CD4-positive, alpha-beta memory T cell (primary cell): Measurements from ENCODE around the gene TRAF7. TPM values are rescaled to one million over a fixed set of nuclear protein-coding genes. Genes with fewer than 3 reads are reported as not detected.

Experiments
- CTCF ChIA-PET: fragments of 350-600 bp; sonication (Branson Sonifier 250); formaldehyde crosslinking; loops from one replicate; lab custom pipeline; 2021; ENCODE audit warnings: inconsistent platforms; ENCODE audit not compliant: partially characterized antibody; lab: Charles Lee
- POLR2A ChIA-PET: fragments of 350-600 bp; sonication (Branson Sonifier 250); formaldehyde crosslinking; loops from one replicate; lab custom pipeline; 2021; ENCODE audit not compliant: partially characterized antibody; lab: Charles Lee
- DNase-seq, 5 donors: peaks; one replicate each; pipeline versions ENCODE4 v3.0.0 to v3.0.0-alpha.2; 2020 to 2022; ENCODE audit warnings: mixed read lengths in 1 of 5
- H3K27ac ChIP-seq: one replicate; pipeline ENCODE4 v1.7.0; 2013; ENCODE audit warnings: low read depth, low read length
- H3K27me3 ChIP-seq: 2 replicates; pipeline ENCODE4 v1.7.0; 2013; ENCODE audit warnings: mild to moderate bottlenecking, low read length, moderate library complexity; ENCODE audit not compliant: insufficient read depth
- H3K36me3 ChIP-seq: 2 replicates; pipeline ENCODE4 v1.7.0; 2013; ENCODE audit warnings: mild to moderate bottlenecking, low read length, moderate library complexity; ENCODE audit not compliant: insufficient read depth
- H3K4me1 ChIP-seq: 2 replicates; pipeline ENCODE4 v1.7.0; 2013; ENCODE audit warnings: mild to moderate bottlenecking, low read length, moderate library complexity; ENCODE audit not compliant: insufficient read depth
- H3K4me3 ChIP-seq, 2 donors: one replicate each; pipeline ENCODE4 v1.7.0; 2013; ENCODE audit warnings: low read length in 2 of 2, mild to moderate bottlenecking in 1 of 2
- H3K9me3 ChIP-seq, 2 donors: one replicate each; pipeline ENCODE4 v1.7.0; 2013; ENCODE audit warnings: low read length in 2 of 2, control low read depth in 1 of 2; ENCODE audit not compliant: control insufficient read depth in 1 of 2
- H3K27ac Mint-ChIP-seq, 7 donors: one replicate each; pipeline ENCODE4 v1.8.0; 2020 to 2021; ENCODE audit warnings: mixed read lengths in 7 of 7, mild to moderate bottlenecking in 6 of 7, inconsistent platforms in 3 of 7, moderate library complexity in 3 of 7
- H3K27me3 Mint-ChIP-seq, 2 donors: one replicate each; pipeline ENCODE4 v1.8.0; 2020 to 2021; ENCODE audit warnings: mixed read lengths in 2 of 2
- H3K36me3 Mint-ChIP-seq, 2 donors: one replicate each; pipeline ENCODE4 v1.8.0; 2020 to 2021; ENCODE audit warnings: mixed read lengths in 2 of 2, inconsistent platforms in 1 of 2, mild to moderate bottlenecking in 1 of 2
- H3K4me1 Mint-ChIP-seq, 4 donors: one replicate each; pipeline ENCODE4 v1.8.0; 2020 to 2021; ENCODE audit warnings: mixed read lengths in 4 of 4, mild to moderate bottlenecking in 1 of 4
- H3K4me3 Mint-ChIP-seq, 8 donors: one replicate each; pipeline ENCODE4 v1.8.0; 2020 to 2021; ENCODE audit warnings: mixed read lengths in 8 of 8, mild to moderate bottlenecking in 7 of 8, moderate library complexity in 6 of 8, inconsistent platforms in 3 of 8
- H3K9me3 Mint-ChIP-seq, 8 donors: one replicate each; pipeline ENCODE4 v1.8.0; 2020 to 2021; ENCODE audit warnings: mixed read lengths in 8 of 8, mild to moderate bottlenecking in 5 of 8, inconsistent platforms in 3 of 8, moderate library complexity in 1 of 8
- intact Hi-C: fragments of 100-400 bp; cut with micrococcal nuclease; formaldehyde crosslinking; loops from one replicate; pipeline ENCODE4 v1.15.1; 2023
- polyA plus RNA-seq, 2 donors: library from polyadenylated mRNA; unstranded; fragments of 300-500 nt; fragmentation: Illumina TruSeq; gene quantifications; one replicate each; pipeline ENCODE4 v1.2.3, GENCODE V29; 2021
- total RNA-seq, 2 experiments: library from RNA; stranded (reverse); gene quantifications; one replicate each; pipeline ENCODE4 v1.2.3, GENCODE V29; 2021

TRAF7 gene
- total and polyA plus RNA-seq, 4 experiments from 2014 or later, result 1.9 to 41.9 (median 24.9) TPM

DNA sequence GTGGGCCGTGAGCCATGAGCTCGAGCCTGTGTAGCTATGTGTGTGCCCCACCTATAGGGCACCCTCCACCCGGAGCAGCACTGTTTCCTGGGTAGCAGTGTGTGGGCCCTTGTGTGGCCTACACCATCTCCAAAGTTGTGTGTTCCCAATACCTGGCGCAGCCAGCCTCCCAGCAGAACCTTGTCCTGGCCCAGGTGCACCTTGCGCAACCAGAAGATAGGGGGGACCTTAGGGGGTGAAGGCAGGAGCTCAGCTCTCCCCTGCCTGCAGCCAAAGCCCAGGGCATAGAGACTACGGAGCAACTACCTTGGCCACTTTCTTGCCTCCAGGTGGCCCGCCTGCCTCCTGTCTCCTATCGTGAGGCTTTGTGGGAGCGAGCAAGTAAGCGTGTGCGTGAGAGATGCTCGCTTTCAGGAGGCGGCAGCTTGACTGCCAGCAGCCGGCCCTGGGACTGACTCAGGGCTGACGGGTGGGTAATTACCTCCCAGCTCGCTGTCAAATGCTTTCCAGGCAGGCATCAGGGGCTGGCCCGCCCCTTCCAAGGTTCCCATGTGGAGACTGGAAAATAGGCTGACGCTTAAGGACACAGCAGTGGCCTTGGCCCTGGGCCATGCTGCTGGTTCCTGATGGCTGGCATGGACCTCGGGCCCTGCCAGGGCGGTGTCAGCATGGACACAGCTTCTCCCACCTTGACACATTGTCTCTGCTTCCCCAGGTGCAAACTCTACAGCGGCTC lies 19.0 kb downstream of the TRAF7 start:
- Mint-ChIP-seq H3K4me3 (no peak overlapping the region), H3K9me3 (no peaks in the 10 kb centered on the region)
- CTCF ChIA-PET, result no interaction called here

DNA sequence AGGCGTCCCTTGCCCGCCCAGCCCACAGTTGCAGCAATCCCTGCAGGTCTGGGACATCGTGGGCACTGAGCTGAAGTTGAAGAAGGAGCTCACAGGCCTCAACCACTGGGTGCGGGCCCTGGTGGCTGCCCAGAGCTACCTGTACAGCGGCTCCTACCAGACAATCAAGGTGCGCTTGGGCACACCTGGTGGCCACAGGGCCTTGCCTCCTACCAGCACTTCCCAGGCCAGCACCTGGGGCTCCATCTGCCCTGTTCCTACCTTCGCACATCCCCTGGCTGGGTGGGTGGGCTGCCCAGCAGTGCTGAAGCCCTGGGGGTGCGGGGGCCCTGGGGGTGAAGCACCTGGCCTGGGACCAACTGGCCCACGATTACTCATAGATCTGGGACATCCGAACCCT lies 19.9 kb downstream of the TRAF7 start:
- Mint-ChIP-seq H3K9me3 (no peaks in the 10 kb centered on the region), H3K27ac (no peak overlapping the region), H3K4me3 (no peak overlapping the region), H3K4me1 (no peaks in the 10 kb centered on the region), H3K27me3 (no peaks in the 10 kb centered on the region), H3K36me3 (peaks cover 0 to 19% of the 10 kb centered on the region in 2 donors)
- H3K36me3 ChIP-seq, result peaks cover 4% of the 10 kb centered on the region
- no peak overlapping the region for H3K4me3 ChIP-seq
- intact Hi-C loops, result no loop called here
- H3K9me3 ChIP-seq, result no peaks in the 10 kb centered on the region
- POLR2A ChIA-PET, result no interaction called here
- H3K4me1 ChIP-seq, result no peaks in the 10 kb centered on the region
- CTCF ChIA-PET, result interaction anchor here (0.8 kb wide), 1 partner anchor 35 kb away, joined by 3 read pairs; no protein-coding TSS in a partner anchor
- no peak for DNase-seq
- H3K27me3 ChIP-seq, result no peaks in the 10 kb centered on the region
- H3K27ac ChIP-seq, result no peak overlapping the region

More for the DNA sequence above, 19.0 kb downstream of the TRAF7 start:
- H3K36me3 ChIP-seq, result peaks cover 4% of the 10 kb centered on the region
- H3K9me3 ChIP-seq, result no peaks in the 10 kb centered on the region
- Mint-ChIP-seq H3K27ac (no peak overlapping the region), H3K27me3 (no peaks in the 10 kb centered on the region), H3K36me3 (peaks cover 0 to 19% of the 10 kb centered on the region in 2 donors), H3K4me1 (no peaks in the 10 kb centered on the region)
- no peak for DNase-seq
- POLR2A ChIA-PET, result no interaction called here
- H3K27ac ChIP-seq, result no peak overlapping the region
- no peaks in the 10 kb centered on the region for H3K27me3 ChIP-seq
- H3K4me1 ChIP-seq, result no peaks in the 10 kb centered on the region
- intact Hi-C loops, result no loop called here
- no peak overlapping the region for H3K4me3 ChIP-seq

DNA sequence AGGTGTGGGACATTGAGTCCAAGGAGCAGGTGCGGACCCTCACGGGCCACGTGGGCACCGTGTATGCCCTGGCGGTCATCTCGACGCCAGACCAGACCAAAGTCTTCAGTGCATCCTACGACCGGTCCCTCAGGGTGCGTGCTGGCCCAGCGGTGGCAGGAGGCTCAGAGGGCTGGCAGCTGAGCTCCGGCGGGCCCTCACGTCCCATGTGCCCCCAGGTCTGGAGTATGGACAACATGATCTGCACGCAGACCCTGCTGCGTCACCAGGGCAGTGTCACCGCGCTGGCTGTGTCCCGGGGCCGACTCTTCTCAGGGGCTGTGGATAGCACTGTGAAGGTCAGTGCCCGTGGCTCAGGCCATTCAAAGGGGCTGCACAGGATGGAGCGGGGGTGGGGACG lies 20.5 kb downstream of the TRAF7 start:
- POLR2A ChIA-PET, result no interaction called here

DNA sequence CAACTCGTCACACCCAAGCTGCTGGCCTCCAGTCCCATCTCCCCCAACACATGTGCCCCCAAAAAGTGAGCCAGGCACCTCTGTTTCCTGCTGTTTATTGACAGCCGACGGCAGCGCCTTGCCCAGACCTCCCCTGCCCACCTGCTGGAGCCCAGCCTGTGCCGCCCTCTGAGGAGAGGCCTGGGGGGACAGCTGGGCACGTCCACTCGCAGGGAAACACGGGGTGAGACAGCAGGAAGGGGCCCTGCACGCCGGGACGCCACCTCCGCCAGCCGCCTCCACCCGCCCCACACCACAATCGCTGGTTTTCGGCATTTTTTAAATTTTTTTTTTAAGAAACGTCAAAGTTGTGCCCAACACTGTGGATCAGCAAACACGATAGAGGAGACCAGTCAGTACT lies 21.5 kb downstream of the TRAF7 start:
- Mint-ChIP-seq H3K4me3 (no peak overlapping the region), H3K27ac (no peak overlapping the region), H3K36me3 (peaks cover 0 to 16% of the 10 kb centered on the region in 2 donors), H3K9me3 (no peaks in the 10 kb centered on the region), H3K27me3 (no peaks in the 10 kb centered on the region), H3K4me1 (peaks cover 0 to 4% (median under 1%) of the 10 kb centered on the region in 4 donors)
- Histone ChIP-seq H3K4me3 (no peak overlapping the region), H3K4me1 (no peaks in the 10 kb centered on the region), H3K27me3 (no peaks in the 10 kb centered on the region), H3K36me3 (peaks cover 4% of the 10 kb centered on the region), H3K9me3 (no peaks in the 10 kb centered on the region), H3K27ac (no peak overlapping the region)
- POLR2A ChIA-PET, result interaction anchor here (1.4 kb wide), 1 partner anchor 22 kb away, joined by 3 read pairs; the partner anchor contains the start of gene TRAF7
- no peak for DNase-seq
- CTCF ChIA-PET, result no interaction called here
- intact Hi-C loops, result no loop called here

More for the DNA sequence above, 20.5 kb downstream of the TRAF7 start:
- no peak for DNase-seq
- Mint-ChIP-seq H3K4me3 (no peak overlapping the region), H3K4me1 (no peaks in the 10 kb centered on the region), H3K36me3 (peaks cover 0 to 19% of the 10 kb centered on the region in 2 donors), H3K9me3 (no peaks in the 10 kb centered on the region), H3K27ac (no peak overlapping the region), H3K27me3 (no peaks in the 10 kb centered on the region)
- Histone ChIP-seq H3K4me1 (no peaks in the 10 kb centered on the region), H3K4me3 (no peak overlapping the region), H3K27me3 (no peaks in the 10 kb centered on the region), H3K36me3 (peaks cover 4% of the 10 kb centered on the region), H3K27ac (no peak overlapping the region), H3K9me3 (no peaks in the 10 kb centered on the region)
- intact Hi-C loops, result no loop called here
- CTCF ChIA-PET, result interaction anchor here (0.6 to 0.8 kb wide), 2 partner anchors 36 to 701 kb away, joined by 3 to 4 read pairs; no protein-coding TSS in a partner anchor

DNA sequence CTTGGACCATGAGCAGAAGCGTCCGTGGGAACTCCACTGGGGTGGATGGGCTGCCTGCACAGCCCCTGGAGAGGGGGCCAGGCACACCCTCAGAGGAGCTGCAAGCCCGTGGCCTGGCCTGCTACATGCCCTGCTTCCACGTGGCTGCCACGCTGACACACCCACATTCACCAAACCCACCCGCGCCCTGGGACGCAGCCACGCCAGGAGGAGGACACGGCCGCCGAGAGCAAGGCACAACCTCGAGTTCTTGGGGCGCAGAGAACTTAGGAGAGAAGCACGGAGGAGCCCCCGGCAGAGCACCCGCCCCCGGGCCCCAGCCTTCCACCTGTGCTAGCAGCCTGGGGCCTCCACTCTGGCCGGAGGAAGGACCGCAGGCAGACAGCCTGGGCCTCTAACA lies 22.0 kb downstream of the TRAF7 start:
- Histone ChIP-seq H3K4me1 (no peaks in the 10 kb centered on the region), H3K27me3 (no peaks in the 10 kb centered on the region), H3K36me3 (peaks cover 4% of the 10 kb centered on the region), H3K27ac (no peak overlapping the region), H3K9me3 (no peaks in the 10 kb centered on the region), H3K4me3 (no peak overlapping the region)
- Mint-ChIP-seq H3K9me3 (no peaks in the 10 kb centered on the region), H3K27me3 (no peaks in the 10 kb centered on the region), H3K4me1 (peaks cover 0 to 7% (median 2%) of the 10 kb centered on the region in 4 donors), H3K4me3 (no peak overlapping the region), H3K27ac (no peak overlapping the region), H3K36me3 (peaks cover 0 to 16% of the 10 kb centered on the region in 2 donors)
- intact Hi-C loops, result no loop called here
- ChIA-PET POLR2A (interaction anchor here (1.4 kb wide), 1 partner anchor 22 kb away, joined by 3 read pairs; the partner anchor contains the start of gene TRAF7), CTCF (no interaction called here)
- DNase-seq, result no peak

DNA sequence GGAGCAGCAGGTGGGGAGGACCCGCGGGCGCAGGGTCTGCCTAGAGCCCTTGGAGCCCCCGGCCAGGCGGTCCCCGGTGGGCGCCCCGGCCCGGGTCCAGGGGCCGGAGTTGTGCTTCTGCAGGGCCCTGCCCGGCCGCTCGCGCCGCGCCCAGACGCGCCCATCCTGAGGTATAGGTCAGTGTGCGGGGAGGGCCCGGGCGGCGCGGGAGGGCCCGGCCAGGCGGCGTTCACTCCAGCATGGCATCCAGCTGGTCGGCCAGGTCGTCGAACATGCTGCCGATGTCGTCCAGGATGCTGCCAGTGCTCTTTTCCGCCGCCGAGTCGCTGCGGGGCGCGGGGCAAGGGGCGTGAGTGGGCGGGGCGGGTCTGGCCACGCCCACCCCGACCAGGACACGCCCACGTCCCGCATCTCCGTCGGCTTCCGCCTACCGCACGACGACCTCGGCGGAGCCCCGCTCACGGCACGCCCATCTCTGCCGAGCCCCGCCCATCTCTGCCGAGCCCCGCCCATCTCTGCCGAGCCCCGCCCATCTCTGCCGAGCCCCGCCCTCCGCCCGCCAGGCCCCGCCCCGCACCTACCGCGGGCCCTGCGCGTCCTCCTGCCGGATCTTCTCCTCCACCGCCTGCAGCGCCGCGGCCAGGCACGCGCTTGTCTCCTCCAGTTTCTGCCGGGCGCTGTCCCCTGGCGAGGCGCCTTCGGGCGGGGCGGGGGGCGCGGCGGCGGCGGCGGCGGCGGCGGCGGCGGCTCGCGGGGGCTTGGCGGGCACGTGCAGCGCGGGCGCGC lies 22.9 kb downstream of the TRAF7 start:
- Histone ChIP-seq H3K4me3 (no peak overlapping the region), H3K36me3 (peaks cover 4% of the 10 kb centered on the region), H3K9me3 (no peaks in the 10 kb centered on the region), H3K4me1 (no peaks in the 10 kb centered on the region), H3K27ac (no peak overlapping the region), H3K27me3 (no peaks in the 10 kb centered on the region)
- ChIA-PET CTCF (no interaction called here), POLR2A (interaction anchor here (1.4 kb wide), 1 partner anchor 23 kb away, joined by 3 read pairs; the partner anchor contains the start of gene TRAF7)
- Mint-ChIP-seq H3K36me3 (peaks cover 0 to 16% of the 10 kb centered on the region in 2 donors), H3K4me1 (peaks cover 0 to 7% (median 2%) of the 10 kb centered on the region in 4 donors), H3K27ac (no peak overlapping the region), H3K9me3 (no peaks in the 10 kb centered on the region), H3K4me3 (no peak overlapping the region), H3K27me3 (no peaks in the 10 kb centered on the region)
- intact Hi-C loops, result no loop called here
- peak in 4 of 5 donors; percentile 28 to 56 (median 47) for DNase-seq

DNA sequence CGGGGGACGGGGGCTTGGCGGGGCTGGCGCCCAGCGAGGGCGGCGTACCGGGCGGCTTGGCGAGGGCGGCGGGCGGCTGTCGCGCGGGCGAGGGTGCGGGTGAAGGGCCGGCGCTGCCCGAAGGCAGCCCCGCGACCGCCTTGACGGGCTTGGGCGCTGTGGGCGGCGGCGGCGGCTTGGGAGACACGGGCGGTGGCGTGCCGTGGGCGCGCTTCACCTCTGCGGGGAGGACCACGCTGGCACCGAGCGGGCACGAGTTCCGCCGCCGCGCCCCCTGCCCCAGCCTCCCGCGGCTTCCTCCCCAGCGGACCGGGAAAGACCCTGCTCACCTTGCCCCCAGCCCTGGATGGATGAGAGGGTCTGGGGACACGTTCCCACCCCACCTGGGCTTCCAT lies 23.5 kb downstream of the TRAF7 start:
- Histone ChIP-seq H3K27me3 (no peaks in the 10 kb centered on the region), H3K9me3 (no peaks in the 10 kb centered on the region), H3K4me1 (no peaks in the 10 kb centered on the region), H3K4me3 (no peak overlapping the region), H3K27ac (no peak overlapping the region), H3K36me3 (peaks cover 1% of the 10 kb centered on the region)
- Mint-ChIP-seq H3K27me3 (no peaks in the 10 kb centered on the region), H3K4me1 (peaks cover 0 to 7% (median 2%) of the 10 kb centered on the region in 4 donors), H3K27ac (no peak overlapping the region), H3K36me3 (peaks cover 0 to 12% of the 10 kb centered on the region in 2 donors), H3K4me3 (no peak overlapping the region), H3K9me3 (no peaks in the 10 kb centered on the region)
- POLR2A ChIA-PET, result no interaction called here
- CTCF ChIA-PET, result no interaction called here
- no peak for DNase-seq
- intact Hi-C loops, result no loop called here
